ENCODE data around the gene AKR1E2.

DNA sequence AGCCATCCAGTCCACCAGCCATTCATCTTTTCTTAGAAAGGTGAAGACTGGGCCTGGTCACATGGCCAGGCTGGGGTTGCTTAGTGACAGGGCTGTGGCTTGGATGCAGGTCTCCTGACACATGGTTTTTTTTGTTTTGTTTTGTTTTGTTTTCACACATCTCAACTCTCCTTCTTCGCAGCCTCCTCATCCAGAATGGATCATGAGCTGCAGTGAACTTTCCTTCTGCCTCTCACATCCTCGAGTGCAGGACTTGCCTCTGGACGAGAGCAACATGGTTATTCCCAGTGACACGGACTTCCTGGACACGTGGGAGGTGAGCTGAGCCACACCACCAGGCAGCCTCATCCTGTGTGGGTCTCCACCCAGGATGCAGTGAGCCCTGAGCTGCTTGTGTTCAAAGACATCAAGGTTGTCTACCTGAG is 9.5 kb downstream of the AKR1E2 start:
- TF ChIP-seq CTCF (conservative IDR thresholded peaks at IDR 0.05) (no peak), ZFX (IDR thresholded peaks at IDR 0.05) (no peak)

Measured in C4-2B (cell line).